PC-3 (cell line): ENCODE measurements around the gene UNC5B.

Experiments
- EZH2 ChIP-seq: fragments of 300-600 bp; sonication (generic); IDR thresholded peaks from one replicate; pipeline ENCODE4 v1.6.1; 2017; ENCODE audit warnings: antibody characterized with exemption, mild to moderate bottlenecking, low read length; ENCODE audit not compliant: unreplicated experiment
- EZH2phosphoT487 ChIP-seq: fragments of 300-600 bp; sonication (generic); IDR thresholded peaks from 2 replicates; pipeline ENCODE4 v1.6.1; 2018; ENCODE audit warnings: mild to moderate bottlenecking, antibody characterized with exemption, low read length, borderline replicate concordance

- TF ChIP-seq EZH2phosphoT487 (no peak), EZH2 (no peak)
Observed at GRCh38 chr10:71293446-71294084, 81.2 kb downstream of the UNC5B start.
